GM23248 (cell line): Measurements from ENCODE around the gene AP1S3. TPM values are rescaled to one million over a fixed set of nuclear protein-coding genes. Genes with fewer than 3 reads are reported as not detected.
A peak's percentile ranks its signal among the peaks of the same experiment; 100 is the strongest.

Experiments used
- DNase-seq: peaks from one replicate; pipeline ENCODE4 v3.0.0-alpha.2; 2015
- H2AFZ ChIP-seq: fragments of 200-600 bp; sonication (generic); 2 replicates; pipeline ENCODE4 v1.6.1; 2016; ENCODE audit warnings: antibody characterized with exemption
- H3F3A ChIP-seq: fragments of 200-600 bp; sonication (generic); 2 replicates; pipeline ENCODE4 v1.6.1; 2016; ENCODE audit warnings: mild to moderate bottlenecking, antibody characterized with exemption, mixed run types; ENCODE audit not compliant: insufficient read depth
- H3K27ac ChIP-seq: fragments of 200-600 bp; sonication (generic); 2 replicates; pipeline ENCODE4 v1.5.1; 2016; ENCODE audit warnings: mild to moderate bottlenecking
- H3K27me3 ChIP-seq: fragments of 200-600 bp; sonication (generic); replicated peaks from 2 replicates; pipeline ENCODE4 v1.6.1; 2016; ENCODE audit warnings: mild to moderate bottlenecking; ENCODE audit not compliant: insufficient read depth
- H3K36me3 ChIP-seq: fragments of 200-600 bp; sonication (generic); 2 replicates; pipeline ENCODE4 v1.6.1; 2016; ENCODE audit warnings: low read depth, mild to moderate bottlenecking
- H3K4me1 ChIP-seq: fragments of 200-600 bp; sonication (generic); 2 replicates; pipeline ENCODE4 v1.6.1; 2016; ENCODE audit warnings: mild to moderate bottlenecking; ENCODE audit not compliant: insufficient read depth
- H3K4me2 ChIP-seq: fragments of 200-600 bp; sonication (generic); one replicate; pipeline ENCODE4 v1.6.1; 2016; ENCODE audit warnings: mild to moderate bottlenecking; ENCODE audit not compliant: unreplicated experiment
- H3K4me3 ChIP-seq: fragments of 200-600 bp; sonication (generic); 2 replicates; pipeline ENCODE4 v1.5.1; 2016; ENCODE audit warnings: mild to moderate bottlenecking
- H3K79me2 ChIP-seq: fragments of 200-600 bp; sonication (generic); 2 replicates; pipeline ENCODE4 v1.6.1; 2016; ENCODE audit warnings: mild to moderate bottlenecking; ENCODE audit not compliant: insufficient read depth
- H3K9ac ChIP-seq: fragments of 200-600 bp; sonication (generic); 2 replicates; pipeline ENCODE4 v1.6.1; 2016; ENCODE audit warnings: mild to moderate bottlenecking
- H3K9me2 ChIP-seq: fragments of 200-600 bp; sonication (generic); 2 replicates; pipeline ENCODE4 v1.6.1; 2016; ENCODE audit warnings: mixed run types, mild to moderate bottlenecking, moderate library complexity; ENCODE audit not compliant: insufficient read depth
- H3K9me3 ChIP-seq: fragments of 200-600 bp; sonication (generic); one replicate; pipeline ENCODE4 v1.6.1; 2017; ENCODE audit warnings: low read depth
- H4K20me1 ChIP-seq: fragments of 200-600 bp; sonication (generic); 2 replicates; pipeline ENCODE4 v1.6.0; 2016; ENCODE audit not compliant: insufficient read depth
- EZH2 ChIP-seq: fragments of 200-600 bp; sonication (generic); IDR thresholded peaks from 2 replicates; pipeline ENCODE4 v1.6.1; 2018; ENCODE audit warnings: antibody characterized with exemption, mild to moderate bottlenecking; ENCODE audit not compliant: insufficient read depth, poor library complexity, severe bottlenecking
- EZH2phosphoT487 ChIP-seq: fragments of 200-600 bp; sonication (generic); IDR thresholded peaks from 2 replicates; pipeline ENCODE4 v1.6.1; 2018; ENCODE audit warnings: antibody characterized with exemption, moderate library complexity, mild to moderate bottlenecking, low read depth; ENCODE audit not compliant: insufficient read depth
- WGBS, 2 experiments: methylation state at CpG; one replicate each; pipeline ENCODE4 v1.1.6; 2015 to 2017; ENCODE audit warnings: low lambda C conversion rate in 2 of 2, low coverage in 1 of 2; ENCODE audit errors: missing lambda C conversion rate in 2 of 2; 5-methylcytosine and 5-hydroxymethylcytosine counted together
- in situ Hi-C: fragments of 300-500 bp; cut with MboI; formaldehyde crosslinking; loops from 2 replicates; pipeline ENCODE4 v1.15.0; 2020
- polyA plus RNA-seq: library from polyadenylated mRNA; unstranded; fragments of >200 nt; fragmentation: Nextera tagmentation; extraction: Ambion mirVana; gene quantifications from 2 replicates; pipeline ENCODE4 v1.2.1, GENCODE V29; 2016
- total RNA-seq: library from RNA; depleted of rRNA; stranded (reverse); fragments of >200 nt; shearing (Covaris generic); gene quantifications from 2 replicates; pipeline ENCODE4 v1.2.3, GENCODE V29; 2014

AP1S3 gene
- total and polyA plus RNA-seq, 2 experiments from 2014 or later: 0.43 to 2.0 TPM

DNA sequence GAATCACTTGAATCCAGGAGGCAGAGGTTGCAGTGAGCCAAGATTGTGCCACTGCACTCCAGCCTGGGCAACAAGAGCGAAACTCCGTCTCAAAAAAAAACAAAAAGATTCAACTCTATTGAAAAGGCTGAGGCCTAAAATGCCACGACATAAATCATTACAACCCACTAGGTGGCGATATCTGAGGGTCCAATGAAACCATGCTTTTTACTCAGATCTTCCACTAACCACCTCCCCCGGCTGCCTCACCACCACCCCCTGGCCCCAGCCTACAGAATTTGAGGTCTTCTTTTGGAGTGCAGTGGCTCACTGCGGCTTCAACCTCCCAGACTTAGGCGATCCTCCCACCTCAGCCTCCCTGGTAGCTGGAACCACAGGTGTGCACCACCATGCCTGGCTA lies 57.5 kb downstream of the AP1S3 start:
- H2AFZ ChIP-seq: no peak overlapping the region
- no peaks in the 10 kb centered on the region for H4K20me1 ChIP-seq
- H3K9me3 ChIP-seq: no peaks in the 10 kb centered on the region
- H3K27me3 ChIP-seq: no peaks in the 10 kb centered on the region
- no peak for TF ChIP-seq EZH2
- no peak for TF ChIP-seq EZH2phosphoT487
- no peaks in the 10 kb centered on the region for H3K9me2 ChIP-seq
- WGBS, 2 experiments: 69 to 73% methylated on average over 7 of the region's 7 CpGs
- no peaks in the 10 kb centered on the region for H3K4me1 ChIP-seq
- no peaks in the 10 kb centered on the region for H3F3A ChIP-seq
- no peaks in the 10 kb centered on the region for H3K79me2 ChIP-seq
- H3K27ac ChIP-seq: no peak overlapping the region
- in situ Hi-C loops: no loop called here
- no peak overlapping the region for H3K4me2 ChIP-seq
- H3K36me3 ChIP-seq: no peaks in the 10 kb centered on the region
- no peak overlapping the region for H3K4me3 ChIP-seq
- DNase-seq: peak; percentile 53
- no peak overlapping the region for H3K9ac ChIP-seq

DNA sequence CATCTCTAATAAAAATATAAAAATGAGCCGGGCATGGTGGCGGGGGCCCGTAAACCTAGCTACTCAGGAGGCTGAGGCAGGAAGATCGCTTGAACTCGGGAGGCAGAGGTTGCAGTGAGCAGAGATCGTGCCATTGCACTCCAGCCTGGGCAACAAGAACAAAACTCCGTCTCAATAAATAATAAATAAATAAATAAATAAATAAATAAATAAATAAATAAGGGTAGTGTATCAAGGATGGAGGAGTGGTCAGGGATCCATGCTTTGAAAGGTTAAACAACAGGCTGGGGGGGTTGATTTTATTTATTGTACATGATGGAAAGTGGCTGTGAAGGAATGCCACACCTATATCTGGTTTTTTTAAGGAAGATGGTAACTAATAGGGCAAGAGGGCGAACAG lies 63.2 kb downstream of the AP1S3 start:
- Histone ChIP-seq H3K4me1 (no peaks in the 10 kb centered on the region), H3K9me2 (no peaks in the 10 kb centered on the region), H3K4me3 (no peak overlapping the region), H2AFZ (no peak overlapping the region), H3F3A (no peaks in the 10 kb centered on the region), H3K79me2 (no peaks in the 10 kb centered on the region), H3K27me3 (no peaks in the 10 kb centered on the region), H4K20me1 (no peaks in the 10 kb centered on the region), H3K9ac (no peak overlapping the region), H3K27ac (no peak overlapping the region), H3K9me3 (no peaks in the 10 kb centered on the region), H3K36me3 (no peaks in the 10 kb centered on the region), H3K4me2 (no peak overlapping the region)
- 94 to 96% methylated on average over 8 of the region's 8 CpGs for WGBS, 2 experiments
- TF ChIP-seq EZH2phosphoT487: no peak
- TF ChIP-seq EZH2: no peak
- DNase-seq: no peak
- in situ Hi-C loops: no loop called here

DNA sequence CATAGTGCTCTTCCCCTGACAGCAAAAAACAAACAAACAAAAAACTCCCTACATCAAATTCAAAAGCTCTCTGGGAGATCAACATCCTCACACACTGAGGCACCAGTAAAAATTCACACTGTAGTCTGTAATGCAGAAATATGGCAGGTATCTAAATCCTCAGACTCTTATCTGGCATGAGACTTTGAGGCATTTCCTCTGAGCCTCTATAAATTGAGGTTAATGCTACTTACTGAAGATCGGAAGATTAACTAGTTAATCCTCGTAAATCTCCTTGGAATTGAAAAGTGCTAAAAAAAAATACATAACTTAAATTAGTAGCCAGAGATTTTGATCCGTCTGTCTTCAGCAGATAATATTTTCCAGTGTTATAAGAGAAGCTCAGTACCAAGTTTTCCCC lies 65.0 kb downstream of the AP1S3 start:
- TF ChIP-seq EZH2 (no peak), EZH2phosphoT487 (no peak)
- Histone ChIP-seq H3K9ac (no peak overlapping the region), H3K27ac (no peak overlapping the region), H3K4me3 (no peak overlapping the region), H3K4me1 (no peaks in the 10 kb centered on the region), H3K27me3 (no peaks in the 10 kb centered on the region), H4K20me1 (no peaks in the 10 kb centered on the region), H3K79me2 (no peaks in the 10 kb centered on the region), H3K36me3 (no peaks in the 10 kb centered on the region), H3K4me2 (no peak overlapping the region), H3K9me2 (no peaks in the 10 kb centered on the region), H2AFZ (no peak overlapping the region), H3K9me3 (no peaks in the 10 kb centered on the region), H3F3A (no peaks in the 10 kb centered on the region)
- DNase-seq: no peak
- 77 to 81% methylated on average over 3 of the region's 3 CpGs for WGBS, 2 experiments
- in situ Hi-C loops: no loop called here

DNA sequence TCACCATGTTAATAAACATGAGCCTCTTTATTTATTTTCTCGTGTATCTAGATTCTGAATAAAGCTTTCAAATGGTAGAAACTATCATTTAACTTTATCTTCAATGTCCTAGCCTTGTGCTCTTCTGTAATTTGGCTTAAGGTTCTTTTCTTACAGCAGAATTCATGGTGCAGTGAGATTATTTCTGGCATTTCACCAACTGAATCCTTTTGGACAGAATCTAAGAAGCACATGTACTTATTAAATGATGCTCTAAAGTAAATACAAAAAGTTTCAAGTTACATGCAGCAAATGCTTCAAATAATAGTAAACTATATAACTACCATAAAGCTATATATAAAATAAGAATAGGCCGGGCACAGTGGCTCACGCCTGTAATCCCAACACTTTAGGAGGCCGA lies 65.9 kb downstream of the AP1S3 start:
- Histone ChIP-seq H3K4me3 (no peak overlapping the region), H3K27ac (no peak overlapping the region), H3K36me3 (no peaks in the 10 kb centered on the region), H4K20me1 (no peaks in the 10 kb centered on the region), H3F3A (no peaks in the 10 kb centered on the region), H3K4me1 (no peaks in the 10 kb centered on the region), H3K79me2 (no peaks in the 10 kb centered on the region), H3K9ac (no peak overlapping the region), H3K4me2 (no peak overlapping the region), H3K9me3 (no peaks in the 10 kb centered on the region), H3K27me3 (no peaks in the 10 kb centered on the region), H2AFZ (no peak overlapping the region), H3K9me2 (no peaks in the 10 kb centered on the region)
- 92 to 95% methylated on average over 4 of the region's 4 CpGs for WGBS, 2 experiments
- in situ Hi-C loops: no loop called here
- no peak for DNase-seq
- TF ChIP-seq EZH2phosphoT487 (no peak), EZH2 (no peak)

DNA sequence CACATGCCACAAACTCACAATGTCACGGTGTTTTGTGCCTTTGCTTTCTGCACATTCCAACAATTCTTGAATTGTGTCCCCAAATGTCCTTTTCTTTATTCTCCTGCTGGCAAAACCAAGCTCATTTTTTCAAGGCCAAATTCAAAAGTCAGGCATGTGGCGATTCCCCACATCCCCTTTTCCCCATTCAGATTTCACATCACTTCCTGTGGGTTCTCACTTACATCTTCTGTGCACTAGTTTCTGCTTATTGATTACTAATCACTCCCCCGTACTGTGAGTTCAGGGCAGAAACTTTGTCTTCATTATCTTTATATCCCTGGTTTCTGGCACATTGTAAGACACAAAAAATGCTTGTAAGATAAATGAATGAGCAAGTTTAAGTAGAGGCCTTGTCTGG lies 69.2 kb downstream of the AP1S3 start:
- TF ChIP-seq EZH2phosphoT487 (no peak), EZH2 (no peak)

More for the DNA sequence above, 69.2 kb downstream of the AP1S3 start:
- Histone ChIP-seq H3K4me1 (no peaks in the 10 kb centered on the region), H3K27me3 (no peaks in the 10 kb centered on the region), H2AFZ (no peak overlapping the region), H3K9me2 (no peaks in the 10 kb centered on the region), H3K4me2 (no peak overlapping the region), H4K20me1 (no peaks in the 10 kb centered on the region), H3F3A (no peaks in the 10 kb centered on the region), H3K9me3 (no peaks in the 10 kb centered on the region), H3K79me2 (no peaks in the 10 kb centered on the region), H3K36me3 (no peaks in the 10 kb centered on the region), H3K9ac (no peak overlapping the region), H3K27ac (no peak overlapping the region), H3K4me3 (no peak overlapping the region)
- in situ Hi-C loops: no loop called here
- 96 to 97% methylated on average over 3 of the region's 3 CpGs for WGBS, 2 experiments
- DNase-seq: no peak
